ENCODE results near the gene ANKRD10. TPM values are rescaled to one million over a fixed set of nuclear protein-coding genes. Genes with fewer than 3 reads are reported as not detected.

ANKRD10 gene
- polyA plus RNA-seq, 1 donor = 172 TPM

DNA sequence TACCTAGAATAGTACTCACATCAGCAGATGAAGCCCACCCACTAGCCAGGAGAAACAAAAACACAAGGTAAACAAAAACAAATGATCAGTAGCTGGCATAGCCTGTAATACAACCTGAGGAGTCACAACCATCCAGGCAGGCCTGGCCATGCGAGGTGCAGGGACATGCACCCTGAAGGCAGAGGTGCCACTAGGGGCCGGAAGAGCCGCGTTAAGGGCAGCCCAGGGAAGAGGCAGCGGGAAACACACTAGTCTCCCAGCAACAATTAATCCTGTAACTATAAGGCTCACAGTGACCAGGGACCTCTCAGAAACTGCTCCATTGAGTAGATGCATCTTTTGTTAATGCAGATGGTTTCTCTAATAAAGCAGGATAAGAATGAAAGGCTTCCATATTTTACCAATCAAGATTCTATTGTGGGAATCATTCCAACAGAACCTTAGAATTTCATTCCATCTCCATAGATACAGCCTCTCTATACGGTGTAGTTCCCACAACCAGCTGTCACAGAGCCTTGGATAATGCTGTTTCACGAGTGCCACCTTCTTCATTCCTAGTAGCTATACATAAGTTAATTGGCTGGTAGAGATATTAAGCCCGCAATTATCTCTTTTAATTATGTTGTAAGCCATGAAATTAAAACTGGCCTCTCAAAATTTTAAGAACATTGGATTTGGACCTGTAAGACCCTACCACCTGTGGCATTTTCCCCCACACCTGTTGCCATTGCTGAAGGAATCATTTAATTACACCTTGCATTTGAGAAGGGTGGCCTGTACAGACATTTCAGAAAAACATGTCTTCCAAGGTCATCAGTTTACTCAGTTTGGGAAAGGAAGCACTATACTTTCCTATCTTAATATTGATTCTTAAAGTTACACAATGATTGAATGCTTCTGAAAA lies 28.7 kb downstream of the ANKRD10 start:
- 20% methylated on average over 1 of the region's 8 CpGs for WGBS (ENCODE audit: insufficient coverage, low lambda C conversion rate)
- no peak overlapping the region for H3K4me3 ChIP-seq (ENCODE audit: low read length)
- no peaks in the 10 kb centered on the region for H3K4me1 ChIP-seq (ENCODE audit: control insufficient read depth, insufficient read depth, low read length)
- no peaks in the 10 kb centered on the region for H3K9me3 ChIP-seq (ENCODE audit: control insufficient read depth, low read depth, low read length)
- no peak overlapping the region for H3K27ac ChIP-seq (ENCODE audit: low read length)
- no peaks in the 10 kb centered on the region for H3K27me3 ChIP-seq (ENCODE audit: control insufficient read depth, insufficient read depth, low read length)
- no peak for DNase-seq
- no peaks in the 10 kb centered on the region for H3K36me3 ChIP-seq (ENCODE audit: control insufficient read depth, insufficient read depth, low read length)

DNA sequence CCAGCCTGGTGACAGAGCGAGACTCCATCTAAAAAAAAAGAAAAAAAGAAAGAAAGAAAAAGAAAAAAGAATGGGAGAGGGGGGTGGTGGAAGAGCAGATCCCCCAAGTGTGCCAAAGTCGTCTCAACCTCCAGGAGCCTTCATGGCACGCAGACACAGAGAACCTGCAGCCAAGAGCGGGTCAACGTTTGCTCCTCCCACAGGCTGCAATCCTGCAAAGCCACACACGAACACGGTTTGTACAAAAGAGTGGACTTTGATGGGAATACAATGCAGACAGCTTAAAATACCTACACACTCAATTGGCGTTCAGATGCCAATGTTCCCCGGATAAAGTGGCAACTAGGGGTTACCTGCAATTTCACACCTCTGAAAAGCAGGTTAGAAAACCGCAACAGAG lies 29.4 kb downstream of the ANKRD10 start:
- Histone ChIP-seq H3K4me3 (ENCODE audit: low read length) (no peak overlapping the region), H3K27me3 (ENCODE audit: control insufficient read depth, insufficient read depth, low read length) (no peaks in the 10 kb centered on the region), H3K9me3 (ENCODE audit: control insufficient read depth, low read depth, low read length) (no peaks in the 10 kb centered on the region), H3K4me1 (ENCODE audit: control insufficient read depth, insufficient read depth, low read length) (no peaks in the 10 kb centered on the region), H3K36me3 (ENCODE audit: control insufficient read depth, insufficient read depth, low read length) (no peaks in the 10 kb centered on the region), H3K27ac (ENCODE audit: low read length) (no peak overlapping the region)
- 67% methylated on average over 1 of the region's 10 CpGs for WGBS (ENCODE audit: insufficient coverage, low lambda C conversion rate)
- DNase-seq = no peak

DNA sequence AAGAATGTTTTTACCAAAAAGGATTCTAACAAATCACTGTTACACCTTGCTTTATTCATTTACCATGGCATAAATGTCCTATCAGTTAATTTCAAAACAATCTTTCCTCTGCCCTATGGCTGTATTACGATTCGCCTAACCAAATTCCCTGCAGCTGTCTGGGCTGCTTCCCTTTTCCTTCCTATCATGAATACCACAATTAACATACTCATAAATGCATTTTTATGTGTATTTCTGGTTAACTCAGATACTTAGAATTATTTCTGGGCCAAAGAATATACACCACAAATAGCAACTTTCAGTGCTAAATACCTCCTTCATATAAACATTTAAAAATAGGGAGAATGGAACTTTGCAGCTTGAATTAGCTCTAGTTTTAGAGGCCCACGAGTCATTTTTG lies 30.4 kb downstream of the ANKRD10 start:
- Histone ChIP-seq H3K27me3 (ENCODE audit: control insufficient read depth, insufficient read depth, low read length) (no peaks in the 10 kb centered on the region), H3K4me3 (ENCODE audit: low read length) (no peak overlapping the region), H3K27ac (ENCODE audit: low read length) (no peak overlapping the region), H3K4me1 (ENCODE audit: control insufficient read depth, insufficient read depth, low read length) (no peaks in the 10 kb centered on the region), H3K36me3 (ENCODE audit: control insufficient read depth, insufficient read depth, low read length) (peaks cover 3% of the 10 kb centered on the region), H3K9me3 (ENCODE audit: control insufficient read depth, low read depth, low read length) (no peaks in the 10 kb centered on the region)
- 76% methylated on average over 3 of the region's 3 CpGs for WGBS (ENCODE audit: insufficient coverage, low lambda C conversion rate)
- no peak for DNase-seq

- Histone ChIP-seq H3K36me3 (ENCODE audit: control insufficient read depth, insufficient read depth, low read length) (peaks cover 3% of the 10 kb centered on the region), H3K27me3 (ENCODE audit: control insufficient read depth, insufficient read depth, low read length) (no peaks in the 10 kb centered on the region), H3K9me3 (ENCODE audit: control insufficient read depth, low read depth, low read length) (no peaks in the 10 kb centered on the region), H3K4me1 (ENCODE audit: control insufficient read depth, insufficient read depth, low read length) (no peaks in the 10 kb centered on the region), H3K4me3 (ENCODE audit: low read length) (no peak overlapping the region), H3K27ac (ENCODE audit: low read length) (no peak overlapping the region)
- no peak for DNase-seq
- 62% methylated on average over 3 of the region's 7 CpGs for WGBS (ENCODE audit: insufficient coverage, low lambda C conversion rate)
Measured at GRCh38 chr13:110883542-110883941, 31.3 kb downstream of the ANKRD10 start.

GRCh38 chr13:110882972-110883371 lies 31.9 kb downstream of the ANKRD10 start:
- 100% methylated on average over 1 of the region's 2 CpGs for WGBS (ENCODE audit: insufficient coverage, low lambda C conversion rate)
- Histone ChIP-seq H3K27me3 (ENCODE audit: control insufficient read depth, insufficient read depth, low read length) (no peaks in the 10 kb centered on the region), H3K4me3 (ENCODE audit: low read length) (no peak overlapping the region), H3K4me1 (ENCODE audit: control insufficient read depth, insufficient read depth, low read length) (no peaks in the 10 kb centered on the region), H3K9me3 (ENCODE audit: control insufficient read depth, low read depth, low read length) (no peaks in the 10 kb centered on the region), H3K36me3 (ENCODE audit: control insufficient read depth, insufficient read depth, low read length) (peaks cover 3% of the 10 kb centered on the region), H3K27ac (ENCODE audit: low read length) (no peak overlapping the region)
- no peak for DNase-seq

GRCh38 chr13:110881839-110882627 lies 32.8 kb downstream of the ANKRD10 start:
- DNase-seq = no peak
- Histone ChIP-seq H3K27me3 (ENCODE audit: control insufficient read depth, insufficient read depth, low read length) (no peaks in the 10 kb centered on the region), H3K27ac (ENCODE audit: low read length) (no peak overlapping the region), H3K36me3 (ENCODE audit: control insufficient read depth, insufficient read depth, low read length) (peaks cover 3% of the 10 kb centered on the region), H3K4me1 (ENCODE audit: control insufficient read depth, insufficient read depth, low read length) (no peaks in the 10 kb centered on the region), H3K9me3 (ENCODE audit: control insufficient read depth, low read depth, low read length) (no peaks in the 10 kb centered on the region), H3K4me3 (ENCODE audit: low read length) (no peak overlapping the region)
- whole genome bisulfite sequencing (ENCODE audit: insufficient coverage, low lambda C conversion rate) = 80% methylated on average over 1 of the region's 13 CpGs

GRCh38 chr13:110880627-110881026 lies 34.2 kb downstream of the ANKRD10 start:
- Histone ChIP-seq H3K27ac (ENCODE audit: low read length) (no peak overlapping the region), H3K9me3 (ENCODE audit: control insufficient read depth, low read depth, low read length) (no peaks in the 10 kb centered on the region), H3K27me3 (ENCODE audit: control insufficient read depth, insufficient read depth, low read length) (no peaks in the 10 kb centered on the region), H3K36me3 (ENCODE audit: control insufficient read depth, insufficient read depth, low read length) (peaks cover 3% of the 10 kb centered on the region), H3K4me3 (ENCODE audit: low read length) (no peak overlapping the region), H3K4me1 (ENCODE audit: control insufficient read depth, insufficient read depth, low read length) (no peaks in the 10 kb centered on the region)
- no peak for DNase-seq
- no CpG with 5 or more reads among the region's 7 CpGs for WGBS (ENCODE audit: insufficient coverage, low lambda C conversion rate)

DNA sequence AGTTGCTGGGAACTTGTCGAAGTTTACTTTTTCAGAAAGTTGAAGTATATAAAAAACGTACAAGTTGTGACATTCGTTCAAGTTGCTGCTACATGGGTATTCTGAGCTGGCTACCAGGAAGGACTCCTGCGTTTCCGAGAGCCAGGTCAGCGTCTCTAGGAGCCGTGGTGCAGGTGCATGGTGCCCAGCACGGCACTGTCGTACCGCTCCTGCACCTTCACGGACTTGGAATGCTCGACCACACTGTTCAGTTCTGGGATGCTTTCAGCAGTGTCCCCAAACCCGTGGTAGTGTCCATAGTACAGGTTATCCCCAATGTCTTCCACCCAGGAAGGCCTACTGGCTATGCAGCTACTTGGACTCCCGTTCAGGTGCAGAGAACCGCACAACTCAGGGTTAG lies 35.4 kb downstream of the ANKRD10 start:
- Histone ChIP-seq H3K36me3 (ENCODE audit: control insufficient read depth, insufficient read depth, low read length) (peaks cover 3% of the 10 kb centered on the region), H3K27me3 (ENCODE audit: control insufficient read depth, insufficient read depth, low read length) (no peaks in the 10 kb centered on the region), H3K27ac (ENCODE audit: low read length) (no peak overlapping the region), H3K4me1 (ENCODE audit: control insufficient read depth, insufficient read depth, low read length) (peaks cover 3% of the 10 kb centered on the region), H3K4me3 (ENCODE audit: low read length) (no peak overlapping the region), H3K9me3 (ENCODE audit: control insufficient read depth, low read depth, low read length) (no peaks in the 10 kb centered on the region)
- no CpG with 5 or more reads among the region's 15 CpGs for WGBS (ENCODE audit: insufficient coverage, low lambda C conversion rate)
- DNase-seq = no peak

DNA sequence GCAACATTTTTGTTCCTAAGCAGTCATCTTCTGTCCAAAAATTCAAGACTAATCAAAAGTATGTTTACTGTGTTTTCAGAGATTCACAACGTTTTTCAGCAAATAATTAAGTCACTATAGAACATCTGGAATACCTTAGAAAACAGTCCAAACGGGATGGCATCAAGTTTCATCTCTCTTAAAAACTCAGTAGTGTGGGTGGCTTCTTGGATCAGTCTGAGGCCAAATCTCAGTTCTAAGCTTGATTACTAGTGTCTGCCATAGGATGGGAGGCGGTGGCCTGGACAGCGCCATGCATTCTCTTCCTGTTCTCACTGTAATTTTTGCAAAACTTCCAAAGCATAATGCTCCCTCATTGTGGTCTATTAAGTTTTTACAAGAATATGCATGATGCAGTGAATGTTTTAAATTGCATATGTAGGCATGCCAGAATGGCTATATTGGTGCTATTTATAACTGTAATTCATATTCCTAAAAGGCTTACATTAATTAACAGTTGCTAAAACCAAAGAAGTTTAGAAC lies 37.1 kb downstream of the ANKRD10 start:
- no peak for DNase-seq
- no CpG with 5 or more reads among the region's 4 CpGs for WGBS (ENCODE audit: insufficient coverage, low lambda C conversion rate)
- Histone ChIP-seq H3K36me3 (ENCODE audit: control insufficient read depth, insufficient read depth, low read length) (peaks cover 3% of the 10 kb centered on the region), H3K27ac (ENCODE audit: low read length) (no peak overlapping the region), H3K27me3 (ENCODE audit: control insufficient read depth, insufficient read depth, low read length) (peaks cover 4% of the 10 kb centered on the region), H3K9me3 (ENCODE audit: control insufficient read depth, low read depth, low read length) (peaks cover 3% of the 10 kb centered on the region), H3K4me3 (ENCODE audit: low read length) (no peak overlapping the region), H3K4me1 (ENCODE audit: control insufficient read depth, insufficient read depth, low read length) (peaks cover 3% of the 10 kb centered on the region)

DNA sequence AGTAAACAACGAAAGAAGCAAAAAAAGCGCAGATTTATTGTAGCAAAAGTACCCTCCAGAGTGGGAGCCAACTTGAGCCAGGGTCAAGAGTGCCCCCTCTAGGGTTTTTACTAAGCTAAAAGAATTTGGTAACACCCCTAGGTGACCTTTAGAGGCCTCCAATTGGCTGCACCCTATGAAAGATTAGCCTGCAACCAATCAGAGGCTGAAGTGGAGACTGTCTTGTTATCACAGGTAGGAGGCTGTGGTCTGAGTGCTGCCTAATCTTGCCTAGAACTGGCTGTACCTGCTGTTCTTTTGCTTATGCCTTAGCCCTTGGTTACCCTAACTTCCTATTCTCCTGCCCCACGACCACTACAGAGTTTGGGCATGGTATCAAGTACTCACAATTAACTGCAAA lies 38.3 kb downstream of the ANKRD10 start:
- peaks cover 3% of the 10 kb centered on the region for H3K4me1 ChIP-seq (ENCODE audit: control insufficient read depth, insufficient read depth, low read length)
- peaks cover 3% of the 10 kb centered on the region for H3K36me3 ChIP-seq (ENCODE audit: control insufficient read depth, insufficient read depth, low read length)
- peaks cover 4% of the 10 kb centered on the region for H3K27me3 ChIP-seq (ENCODE audit: control insufficient read depth, insufficient read depth, low read length)
- no peak overlapping the region for H3K27ac ChIP-seq (ENCODE audit: low read length)
- WGBS (ENCODE audit: insufficient coverage, low lambda C conversion rate) = 100% methylated on average over 2 of the region's 3 CpGs
- H3K9me3 ChIP-seq (ENCODE audit: control insufficient read depth, low read depth, low read length) = peaks cover 3% of the 10 kb centered on the region
- no peak for DNase-seq
- H3K4me3 ChIP-seq (ENCODE audit: low read length) = no peak overlapping the region
